SK-N-SH (cell line): Measurements from ENCODE around the gene CRACR2B. TPM values are rescaled to one million over a fixed set of nuclear protein-coding genes. Genes with fewer than 3 reads are reported as not detected.

Experiments used
- CTCF ChIA-PET: fragments of 300-600, 350-600 bp; formaldehyde crosslinking; extraction: SDS; loops from one replicate; lab custom pipeline; 2021; lab: Yijun Ruan, JAX
- POLR2A ChIA-PET: fragments of 350-600 bp; sonication (Branson Sonifier 250); formaldehyde crosslinking; extraction: SDS; loops from one replicate; lab custom pipeline; 2020; ENCODE audit warnings: antibody characterized with exemption, inconsistent platforms; lab: Yijun Ruan, JAX
- DNase-seq: peaks from one replicate; pipeline ENCODE4 v3.0.0; 2012
- H2AFZ ChIP-seq: fragments of 200-600 bp; sonication (generic); 2 replicates; pipeline ENCODE4 v1.8.1; 2016; ENCODE audit warnings: antibody characterized with exemption, mild to moderate bottlenecking, low read depth
- H3F3A ChIP-seq: fragments of 200-600 bp; sonication (generic); replicated peaks from 2 replicates; pipeline ENCODE3; 2016; ENCODE audit warnings: antibody characterized with exemption, mild to moderate bottlenecking; ENCODE audit not compliant: insufficient read depth
- H3K27ac ChIP-seq, 2 experiments: fragments of 200-500 bp in 1 of 2; fragments of 200-600 bp in 1 of 2; sonication (Bioruptor generic) in 1 of 2; sonication (generic), shearing (Covaris generic) in 1 of 2; 2 replicates each; pipeline versions ENCODE4 v1.5.1 to v1.6.1; 2014 to 2016; ENCODE audit warnings: low read depth in 2 of 2, inconsistent platforms in 1 of 2, low read length in 1 of 2, mild to moderate bottlenecking in 1 of 2, mixed read lengths in 1 of 2
- H3K27me3 ChIP-seq: fragments of 200-600 bp; sonication (generic), shearing (Covaris generic); 2 replicates; pipeline ENCODE4 v1.6.1; 2016; ENCODE audit warnings: mixed run types; ENCODE audit not compliant: insufficient read depth
- H3K36me3 ChIP-seq, 2 experiments: fragments of 200-500 bp in 1 of 2; fragments of 200-600 bp in 1 of 2; sonication (Bioruptor generic) in 1 of 2; sonication (generic) in 1 of 2; replicated peaks in 1 of 2; 2 replicates each; pipeline versions ENCODE3 to v1.5.1; 2014 to 2016; ENCODE audit warnings: low read length in 1 of 2, mild to moderate bottlenecking in 1 of 2; ENCODE audit not compliant: insufficient read depth in 2 of 2, control insufficient read depth in 1 of 2
- H3K4me1 ChIP-seq, 2 experiments: fragments of 200-500 bp in 1 of 2; fragments of 200-600 bp in 1 of 2; sonication (Bioruptor generic) in 1 of 2; sonication (generic), shearing (Covaris generic) in 1 of 2; 2 replicates each; pipeline versions ENCODE4 v1.5.1 to v1.6.1; 2014 to 2016; ENCODE audit warnings: low read depth in 1 of 2, low read length in 1 of 2, mixed run types in 1 of 2; ENCODE audit not compliant: insufficient read depth in 2 of 2, control insufficient read depth in 1 of 2
- H3K4me2 ChIP-seq: fragments of 200-600 bp; sonication (generic), shearing (Covaris generic); 2 replicates; pipeline ENCODE4 v1.6.1; 2017; ENCODE audit warnings: mixed run types
- H3K4me3 ChIP-seq, 2 experiments: fragments of 200-500 bp in 1 of 2; fragments of 200-600 bp in 1 of 2; sonication (Bioruptor generic) in 1 of 2; sonication (generic), shearing (Covaris generic) in 1 of 2; 2 replicates each; pipeline versions ENCODE4 v1.5.1 to v1.8.1; 2014 to 2016; ENCODE audit warnings: low read depth in 2 of 2, inconsistent platforms in 1 of 2, low read length in 1 of 2, mild to moderate bottlenecking in 1 of 2, mixed read lengths in 1 of 2, moderate library complexity in 1 of 2
- H3K79me2 ChIP-seq: fragments of 200-600 bp; sonication (generic); 2 replicates; pipeline ENCODE4 v1.8.1; 2017; ENCODE audit warnings: mild to moderate bottlenecking; ENCODE audit not compliant: insufficient read depth
- H3K9ac ChIP-seq: fragments of 200-600 bp; sonication (generic); 2 replicates; pipeline ENCODE4 v1.6.1; 2017; ENCODE audit warnings: mixed run types
- H3K9me2 ChIP-seq: fragments of 200-600 bp; sonication (generic); 2 replicates; pipeline ENCODE4 v1.6.1; 2017; ENCODE audit warnings: mixed run types
- H3K9me3 ChIP-seq: fragments of 200-600 bp; sonication (generic); 2 replicates; pipeline ENCODE4 v1.6.1; 2017; ENCODE audit warnings: mixed run types, mild to moderate bottlenecking, moderate library complexity
- H4K20me1 ChIP-seq: fragments of 200-600 bp; sonication (generic); 2 replicates; pipeline ENCODE4 v1.6.1; 2017; ENCODE audit warnings: mild to moderate bottlenecking, mixed run types; ENCODE audit not compliant: insufficient read depth
- ELF1 ChIP-seq: IDR thresholded peaks from 2 replicates; pipeline ENCODE4 v1.4.0; 2012
- EP300 ChIP-seq, 2 experiments: IDR thresholded peaks; 2 replicates each; pipeline versions ENCODE4 v1.4.0 to v1.6.1; 2012; ENCODE audit warnings: borderline replicate concordance in 1 of 2, low read depth in 1 of 2, low read length in 1 of 2
- EZH2phosphoT487 ChIP-seq: fragments of 200-600 bp; sonication (generic); IDR thresholded peaks from 2 replicates; pipeline ENCODE4 v1.6.1; 2017; ENCODE audit warnings: low read depth, mixed run types, mild to moderate bottlenecking, antibody characterized with exemption, moderate library complexity, borderline replicate concordance
- FOSL2 ChIP-seq: IDR thresholded peaks from 2 replicates; pipeline ENCODE4 v1.4.0; 2012; ENCODE audit warnings: low read depth, mild to moderate bottlenecking, moderate library complexity, borderline replicate concordance
- FOXJ3 ChIP-seq: sonication (generic); formaldehyde crosslinking; IDR thresholded peaks from 2 replicates; pipeline ENCODE4 v1.5.1; 2020; ENCODE audit warnings: mild to moderate bottlenecking, missing genetic modification reagents
- GATA2 ChIP-seq: sonication (generic); formaldehyde crosslinking; IDR thresholded peaks from 2 replicates; pipeline ENCODE4 v1.5.0; 2020; ENCODE audit warnings: mild to moderate bottlenecking, missing genetic modification reagents
- JUND ChIP-seq: IDR thresholded peaks from 2 replicates; pipeline ENCODE4 v1.4.0; 2012
- MAX ChIP-seq: IDR thresholded peaks from 2 replicates; pipeline ENCODE4 v1.4.0; 2012; ENCODE audit warnings: low read depth
- NFIC ChIP-seq: IDR thresholded peaks from 2 replicates; pipeline ENCODE4 v1.4.0; 2012; ENCODE audit warnings: borderline replicate concordance
- RCOR1 ChIP-seq: fragments of 150-350 bp; IDR thresholded peaks from 2 replicates; pipeline ENCODE4 v1.6.1; 2017; ENCODE audit warnings: antibody characterized with exemption, low read length
- SIN3A ChIP-seq: IDR thresholded peaks from 2 replicates; pipeline ENCODE4 v1.6.1; 2012; ENCODE audit warnings: low read depth, mild to moderate bottlenecking, low read length, moderate library complexity, borderline replicate concordance
- SMC3 ChIP-seq: IDR thresholded peaks from 2 replicates; pipeline ENCODE4 v1.6.1; 2012; ENCODE audit warnings: low read depth, low read length, improper control_type of control experiment
- TAF1 ChIP-seq: IDR thresholded peaks from 2 replicates; pipeline ENCODE4 v1.6.1; 2012; ENCODE audit warnings: low read depth, mild to moderate bottlenecking, low read length, moderate library complexity, borderline replicate concordance
- TCF12 ChIP-seq: IDR thresholded peaks from 2 replicates; pipeline ENCODE4 v1.4.0; 2012
- WGBS: methylation state at CpG from one replicate; pipeline ENCODE4 v1.1.6; 2017; ENCODE audit warnings: low lambda C conversion rate; 5-methylcytosine and 5-hydroxymethylcytosine counted together
- polyA plus RNA-seq, 3 experiments: library from polyadenylated mRNA; depleted of rRNA; stranded (reverse); fragments of >200 nt; gene quantifications; 2 replicates each; pipeline ENCODE4 v1.2.3, GENCODE V29; 2012
- small RNA-seq, 7 experiments: library from RNA; depleted of rRNA; stranded (forward); fragments of <200 nt; gene quantifications; one replicate each; pipeline ENCODE3, GENCODE V24; 2012
- TF ChIP-seq, protein P1 (sequence below): fragments of 200-600 bp; sonication (generic); IDR thresholded peaks from 2 replicates; pipeline ENCODE4 v1.6.1; 2017; ENCODE audit warnings: antibody characterized with exemption, mild to moderate bottlenecking, moderate library complexity
- TF ChIP-seq, protein P2 (sequence below): IDR thresholded peaks from 2 replicates; pipeline ENCODE4 v1.4.0; 2012; ENCODE audit warnings: low read depth, borderline replicate concordance
- TF ChIP-seq, protein P3 (sequence below): IDR thresholded peaks from 2 replicates; pipeline ENCODE4 v1.4.0; 2012; ENCODE audit warnings: low read depth, borderline replicate concordance

CRACR2B gene
- polyA plus RNA-seq, 1 of the 3 experiments (the other 2 are of a cell fraction) = 1.1 TPM

- H3F3A ChIP-seq = peaks cover 3% of the 10 kb centered on the region
- H3K79me2 ChIP-seq = no peaks in the 10 kb centered on the region
- WGBS = 85% methylated on average over 10 of the region's 14 CpGs
- no peak for DNase-seq
- H3K27ac ChIP-seq = no peak overlapping the region
- no peak overlapping the region for H3K4me3 ChIP-seq
- TF ChIP-seq, protein P1, sequence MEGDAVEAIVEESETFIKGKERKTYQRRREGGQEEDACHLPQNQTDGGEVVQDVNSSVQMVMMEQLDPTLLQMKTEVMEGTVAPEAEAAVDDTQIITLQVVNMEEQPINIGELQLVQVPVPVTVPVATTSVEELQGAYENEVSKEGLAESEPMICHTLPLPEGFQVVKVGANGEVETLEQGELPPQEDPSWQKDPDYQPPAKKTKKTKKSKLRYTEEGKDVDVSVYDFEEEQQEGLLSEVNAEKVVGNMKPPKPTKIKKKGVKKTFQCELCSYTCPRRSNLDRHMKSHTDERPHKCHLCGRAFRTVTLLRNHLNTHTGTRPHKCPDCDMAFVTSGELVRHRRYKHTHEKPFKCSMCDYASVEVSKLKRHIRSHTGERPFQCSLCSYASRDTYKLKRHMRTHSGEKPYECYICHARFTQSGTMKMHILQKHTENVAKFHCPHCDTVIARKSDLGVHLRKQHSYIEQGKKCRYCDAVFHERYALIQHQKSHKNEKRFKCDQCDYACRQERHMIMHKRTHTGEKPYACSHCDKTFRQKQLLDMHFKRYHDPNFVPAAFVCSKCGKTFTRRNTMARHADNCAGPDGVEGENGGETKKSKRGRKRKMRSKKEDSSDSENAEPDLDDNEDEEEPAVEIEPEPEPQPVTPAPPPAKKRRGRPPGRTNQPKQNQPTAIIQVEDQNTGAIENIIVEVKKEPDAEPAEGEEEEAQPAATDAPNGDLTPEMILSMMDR = no peak
- TF ChIP-seq, protein P2, sequence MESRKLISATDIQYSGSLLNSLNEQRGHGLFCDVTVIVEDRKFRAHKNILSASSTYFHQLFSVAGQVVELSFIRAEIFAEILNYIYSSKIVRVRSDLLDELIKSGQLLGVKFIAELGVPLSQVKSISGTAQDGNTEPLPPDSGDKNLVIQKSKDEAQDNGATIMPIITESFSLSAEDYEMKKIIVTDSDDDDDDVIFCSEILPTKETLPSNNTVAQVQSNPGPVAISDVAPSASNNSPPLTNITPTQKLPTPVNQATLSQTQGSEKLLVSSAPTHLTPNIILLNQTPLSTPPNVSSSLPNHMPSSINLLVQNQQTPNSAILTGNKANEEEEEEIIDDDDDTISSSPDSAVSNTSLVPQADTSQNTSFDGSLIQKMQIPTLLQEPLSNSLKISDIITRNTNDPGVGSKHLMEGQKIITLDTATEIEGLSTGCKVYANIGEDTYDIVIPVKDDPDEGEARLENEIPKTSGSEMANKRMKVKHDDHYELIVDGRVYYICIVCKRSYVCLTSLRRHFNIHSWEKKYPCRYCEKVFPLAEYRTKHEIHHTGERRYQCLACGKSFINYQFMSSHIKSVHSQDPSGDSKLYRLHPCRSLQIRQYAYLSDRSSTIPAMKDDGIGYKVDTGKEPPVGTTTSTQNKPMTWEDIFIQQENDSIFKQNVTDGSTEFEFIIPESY = no peak
- no peak for TF ChIP-seq SIN3A
- no peak for TF ChIP-seq JUND
- TF ChIP-seq MAX = no peak
- TF ChIP-seq NFIC = no peak
- TF ChIP-seq EP300 (IDR thresholded peaks at IDR 0.05; ENCODE audit: borderline replicate concordance in 1 of 2, low read depth in 1 of 2, low read length in 1 of 2) = no peak
- no peak for TF ChIP-seq TCF12
- no peak for TF ChIP-seq GATA2 (CRISPR knock-in tag)
- no peak for TF ChIP-seq EZH2phosphoT487
- TF ChIP-seq RCOR1 = no peak
- TF ChIP-seq SMC3 = no peak
- TF ChIP-seq FOXJ3 (CRISPR knock-in tag) = no peak
- TF ChIP-seq ELF1 = no peak
- no peak for TF ChIP-seq FOSL2
- TF ChIP-seq, protein P3, sequence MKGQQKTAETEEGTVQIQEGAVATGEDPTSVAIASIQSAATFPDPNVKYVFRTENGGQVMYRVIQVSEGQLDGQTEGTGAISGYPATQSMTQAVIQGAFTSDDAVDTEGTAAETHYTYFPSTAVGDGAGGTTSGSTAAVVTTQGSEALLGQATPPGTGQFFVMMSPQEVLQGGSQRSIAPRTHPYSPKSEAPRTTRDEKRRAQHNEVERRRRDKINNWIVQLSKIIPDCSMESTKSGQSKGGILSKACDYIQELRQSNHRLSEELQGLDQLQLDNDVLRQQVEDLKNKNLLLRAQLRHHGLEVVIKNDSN = no peak
- TF ChIP-seq TAF1 = no peak
- no peak overlapping the region for H3K4me2 ChIP-seq
- no peak overlapping the region for H2AFZ ChIP-seq
- POLR2A ChIA-PET = no interaction called here
- no peak overlapping the region for H3K9ac ChIP-seq
- no peaks in the 10 kb centered on the region for H3K9me2 ChIP-seq
- no peaks in the 10 kb centered on the region for H3K9me3 ChIP-seq
- peaks cover 0 to 2% of the 10 kb centered on the region in 2 experiments; a peak in 1 of 4 replicates for H3K4me1 ChIP-seq
- peaks cover 0 to 6% of the 10 kb centered on the region in 2 experiments for H3K36me3 ChIP-seq
- no peaks in the 10 kb centered on the region for H4K20me1 ChIP-seq
- CTCF ChIA-PET = no interaction called here
- H3K27me3 ChIP-seq = no peaks in the 10 kb centered on the region
Measured at GRCh38 chr11:880447-880846, 52.7 kb downstream of the CRACR2B start.

Small RNA genes lying within 50 kb of the gene (small RNA-seq; reads per million reads assigned to genes)
- 0 reads per million in 7 experiments for gene SNORA52

Other genes starting within 250 kb of the CRACR2B start
- 5.9 and 6.3 TPM in 2 replicates for gene IRF7, start 212.0 kb upstream of the CRACR2B start, polyA plus RNA-seq (2012; rRNA removed)
- not detected in 2 replicates for gene CDHR5, start 203.0 kb upstream of the CRACR2B start, polyA plus RNA-seq (2012; rRNA removed)
- gene SCT, start 200.7 kb upstream of the CRACR2B start, polyA plus RNA-seq (2012; rRNA removed) = not detected in 2 replicates
- not detected in 2 replicates for gene DRD4, start 190.7 kb upstream of the CRACR2B start, polyA plus RNA-seq (2012; rRNA removed)
- 36.0 and 40.6 TPM in 2 replicates for gene DEAF1, start 132.7 kb upstream of the CRACR2B start, polyA plus RNA-seq (2012; rRNA removed)
- gene TMEM80, start 132.1 kb upstream of the CRACR2B start, polyA plus RNA-seq (2012; rRNA removed) = 40.4 and 51.0 TPM in 2 replicates
- 0.67 and 0.74 TPM in 2 replicates for gene EPS8L2, start 121.7 kb upstream of the CRACR2B start, polyA plus RNA-seq (2012; rRNA removed)
- gene TALDO1, start 80.5 kb upstream of the CRACR2B start, polyA plus RNA-seq (2012; rRNA removed) = 78.4 and 103 TPM in 2 replicates
- gene GATD1, start 50.4 kb upstream of the CRACR2B start, polyA plus RNA-seq (2012; rRNA removed) = 72.9 and 86.2 TPM in 2 replicates
- gene CEND1, start 37.8 kb upstream of the CRACR2B start, polyA plus RNA-seq (2012; rRNA removed) = 2.9 and 3.6 TPM in 2 replicates
- gene SLC25A22, start 29.6 kb upstream of the CRACR2B start, polyA plus RNA-seq (2012; rRNA removed) = 40.2 and 50.9 TPM in 2 replicates
- gene PIDD1, start 22.7 kb upstream of the CRACR2B start, polyA plus RNA-seq (2012; rRNA removed) = 25.5 and 27.4 TPM in 2 replicates
- 390 and 799 TPM in 2 replicates for gene RPLP2, start 18.0 kb upstream of the CRACR2B start, polyA plus RNA-seq (2012; rRNA removed)
- gene PNPLA2, start 9.0 kb upstream of the CRACR2B start, polyA plus RNA-seq (2012; rRNA removed) = 47.7 and 60.3 TPM in 2 replicates
- gene CD151, start 5.0 kb downstream of the CRACR2B start, polyA plus RNA-seq (2012; rRNA removed) = 922 and 1,149 TPM in 2 replicates
- 287 and 540 TPM in 2 replicates for gene POLR2L, start 14.6 kb downstream of the CRACR2B start, polyA plus RNA-seq (2012; rRNA removed)
- gene TSPAN4, start 14.9 kb downstream of the CRACR2B start, polyA plus RNA-seq (2012; rRNA removed) = 201 and 226 TPM in 2 replicates
- 194 and 231 TPM in 2 replicates for gene CHID1, start 82.9 kb downstream of the CRACR2B start, polyA plus RNA-seq (2012; rRNA removed)
- 36.3 and 42.7 TPM in 2 replicates for gene AP2A2, start 98.0 kb downstream of the CRACR2B start, polyA plus RNA-seq (2012; rRNA removed)
- not detected in 2 replicates for gene MUC6, start 208.8 kb downstream of the CRACR2B start, polyA plus RNA-seq (2012; rRNA removed)
- not detected in 2 replicates for gene MUC2, start 247.0 kb downstream of the CRACR2B start, polyA plus RNA-seq (2012; rRNA removed)